Kidney (tissue), 14 donors: ENCODE measurements around the gene TMEM30B. TPM values are rescaled to one million over a fixed set of nuclear protein-coding genes. Genes with fewer than 3 reads are reported as not detected.

Experiments used
- DNase-seq, 5 donors: peaks; one replicate each; pipeline ENCODE4 v3.0.0-alpha.2; 2013 to 2020
- FAIRE-seq: peaks from 2 replicates; lab custom pipeline; 2012; peaks lifted over from hg19 to GRCh38; lab: Jason Lieb, UNC
- H3K27ac ChIP-seq, 2 donors: one replicate each; pipeline ENCODE4 v1.7.0; 2013; ENCODE audit warnings: low read depth in 2 of 2, low read length in 2 of 2, inconsistent platforms in 1 of 2
- H3K27me3 ChIP-seq: one replicate; pipeline ENCODE4 v1.7.1; 2013; ENCODE audit warnings: low read length, inconsistent platforms; ENCODE audit not compliant: control insufficient read depth, insufficient read depth
- H3K36me3 ChIP-seq, 3 donors: one replicate each; pipeline versions ENCODE4 v1.7.0 to v1.7.1; 2013; ENCODE audit warnings: low read length in 3 of 3, control low read depth in 1 of 3, inconsistent platforms in 1 of 3; ENCODE audit not compliant: insufficient read depth in 3 of 3, control insufficient read depth in 2 of 3
- H3K4me1 ChIP-seq, 3 donors: one replicate each; pipeline versions ENCODE4 v1.7.0 to v1.7.1; 2013; ENCODE audit warnings: low read length in 3 of 3, inconsistent platforms in 1 of 3, low read depth in 1 of 3; ENCODE audit not compliant: control insufficient read depth in 2 of 3, insufficient read depth in 2 of 3
- H3K4me3 ChIP-seq, 3 donors: one replicate each; pipeline versions ENCODE4 v1.7.0 to v1.8.1; 2013; ENCODE audit warnings: low read length in 3 of 3, control low read depth in 1 of 3, inconsistent platforms in 1 of 3
- H3K9ac ChIP-seq, 3 donors: one replicate each; pipeline versions ENCODE4 v1.7.0 to v1.7.1; 2013; ENCODE audit warnings: low read length in 3 of 3, control low read depth in 1 of 3, inconsistent platforms in 1 of 3
- H3K9me3 ChIP-seq, 3 donors: one replicate each; pipeline versions ENCODE4 v1.7.0 to v1.7.1; 2013; ENCODE audit warnings: low read length in 3 of 3, control low read depth in 1 of 3, inconsistent platforms in 1 of 3; ENCODE audit not compliant: control insufficient read depth in 2 of 3, insufficient read depth in 1 of 3
- CTCF ChIP-seq: IDR thresholded peaks from 3 replicates; pipeline ENCODE4 v1.5.1; 2012; ENCODE audit warnings: mild to moderate bottlenecking, moderate library complexity, borderline replicate concordance; ENCODE audit not compliant: insufficient read depth; ENCODE audit errors: extremely low read depth
- intact Hi-C: fragments of 100-400 bp; cut with DNase I; formaldehyde crosslinking; loops from one replicate; pipeline ENCODE4 v1.11.1; 2022
- polyA plus RNA-seq: library from polyadenylated mRNA; stranded (reverse); fragments of 350-450 nt; fragmentation: Illumina TruSeq; extraction: RNeasy Lipid Tissue Mini Kit (QIAGEN cat#74804); gene quantifications from one replicate; pipeline ENCODE4 v1.2.3, GENCODE V29; 2014; ENCODE audit warnings: low read depth, low replicate concordance; ENCODE audit not compliant: insufficient read depth
- total RNA-seq: library from RNA; stranded (reverse); fragmentation: NEBNext Ultra II Directional; extraction: Animal tissue kit (Norgen Biotek cat#: 25700); gene quantifications from one replicate; pipeline ENCODE4 v1.2.1, GENCODE V29; 2021
- donor health status: control.
- donor health status: control.
- donor health status: control.
- donor health status: control.
- donor health status: control.
- donor health status: DM: yes; HTN: yes; CAD: no.
- donor health status: Normal renal cell carcinoma (clear cell type).

Gene TMEM30B
- total and polyA plus RNA-seq, 2 donors from 2014 or later: 9.4 to 20.4 TPM

GRCh38 chr14:61258985-61259384, 22.2 kb downstream of the TMEM30B start:
- no peak for TF ChIP-seq CTCF
- no peaks in the 10 kb centered on the region for H3K9me3 ChIP-seq
- DNase-seq: peak in 1 of 5 donors; percentile 48
- H3K27me3 ChIP-seq: no peaks in the 10 kb centered on the region
- intact Hi-C loops: no loop called here
- FAIRE-seq: no peak
- no peak overlapping the region for H3K4me3 ChIP-seq
- no peak overlapping the region for H3K9ac ChIP-seq
- no peaks in the 10 kb centered on the region for H3K36me3 ChIP-seq
- no peak overlapping the region for H3K27ac ChIP-seq
- H3K4me1 ChIP-seq: no peaks in the 10 kb centered on the region

- FAIRE-seq (no peak), DNase-seq (peak in 2 of 5 donors; percentile 62 to 81)
- intact Hi-C loops: no loop called here
- Histone ChIP-seq H3K4me3 (no peak overlapping the region), H3K36me3 (no peaks in the 10 kb centered on the region), H3K4me1 (no peaks in the 10 kb centered on the region), H3K27ac (no peak overlapping the region), H3K27me3 (no peaks in the 10 kb centered on the region), H3K9ac (no peak overlapping the region), H3K9me3 (no peaks in the 10 kb centered on the region)
- TF ChIP-seq CTCF: no peak
Measured at GRCh38 chr14:61257469-61258057, 23.6 kb downstream of the TMEM30B start.

GRCh38 chr14:61256826-61257468, 24.2 kb downstream of the TMEM30B start:
- no peak for TF ChIP-seq CTCF
- no peaks in the 10 kb centered on the region for H3K27me3 ChIP-seq
- peak in 1 of 5 donors; percentile 29 for DNase-seq
- no peaks in the 10 kb centered on the region for H3K9me3 ChIP-seq
- H3K27ac ChIP-seq: no peak overlapping the region
- H3K4me3 ChIP-seq: no peak overlapping the region
- no peak overlapping the region for H3K9ac ChIP-seq
- no peak for FAIRE-seq
- intact Hi-C loops: no loop called here
- no peaks in the 10 kb centered on the region for H3K4me1 ChIP-seq
- no peaks in the 10 kb centered on the region for H3K36me3 ChIP-seq

- H3K27ac ChIP-seq: no peak overlapping the region
- intact Hi-C loops: no loop called here
Measured at GRCh38 chr14:61255968-61256367, 25.2 kb downstream of the TMEM30B start.

More at GRCh38 chr14:61255968-61256367, 25.2 kb downstream of the TMEM30B start:
- no peaks in the 10 kb centered on the region for H3K27me3 ChIP-seq
- no peaks in the 10 kb centered on the region for H3K36me3 ChIP-seq
- TF ChIP-seq CTCF: no peak
- FAIRE-seq (no peak), DNase-seq (no peak)
- no peaks in the 10 kb centered on the region for H3K4me1 ChIP-seq
- H3K9ac ChIP-seq: no peak overlapping the region
- H3K4me3 ChIP-seq: no peak overlapping the region
- H3K9me3 ChIP-seq: no peaks in the 10 kb centered on the region
